HG02884 (cell line): Measurements from ENCODE around the gene LIF.
"Not testable (repeated sequence)": the region's sequence is repeated elsewhere in the genome, so short reads cannot be mapped to it uniquely, and the experiment has no call there.

ENCODE experiments used
- ATAC-seq: cut with Tn5 transposase; IDR thresholded peaks from one replicate; pipeline ENCODE4 v1.9.1; 2021; ENCODE audit warnings: mild to moderate bottlenecking, moderate library complexity; ENCODE audit not compliant: unreplicated experiment

The LIF gene

GRCh38 chr22:30245181-30245984 lies 1.2 kb downstream of the LIF start:
- no peak for ATAC-seq

GRCh38 chr22:30244641-30245040 lies 1.9 kb downstream of the LIF start:
- no peak for ATAC-seq

GRCh38 chr22:30244066-30244465 lies 2.5 kb downstream of the LIF start:
- ATAC-seq = no peak

- ATAC-seq = no peak
Observed at GRCh38 chr22:30243661-30244060, 2.9 kb downstream of the LIF start.

- no peak for ATAC-seq
Observed at GRCh38 chr22:30241576-30242371, 4.8 kb downstream of the LIF start.

- ATAC-seq = no peak
Observed at GRCh38 chr22:30240541-30241417, 5.8 kb downstream of the LIF start.

GRCh38 chr22:30239488-30240405 lies 6.8 kb downstream of the LIF start:
- ATAC-seq = no peak

GRCh38 chr22:30238661-30239487 lies 7.7 kb downstream of the LIF start:
- no peak for ATAC-seq

- no peak for ATAC-seq
Observed at GRCh38 chr22:30238136-30238535, 8.4 kb downstream of the LIF start.

GRCh38 chr22:30236875-30237274 lies 9.7 kb downstream of the LIF start:
- no peak for ATAC-seq

GRCh38 chr22:30235687-30236170 lies 10.8 kb downstream of the LIF start:
- ATAC-seq = no peak

- no peak for ATAC-seq
Observed at GRCh38 chr22:30234786-30235470, 11.6 kb downstream of the LIF start.

- ATAC-seq = not testable (repeated sequence)
Observed at GRCh38 chr22:30234325-30234724, 12.2 kb downstream of the LIF start.

- no peak for ATAC-seq
Observed at GRCh38 chr22:30233582-30233981, 13.0 kb downstream of the LIF start.

- ATAC-seq = no peak
Observed at GRCh38 chr22:30232716-30233218, 13.8 kb downstream of the LIF start.

- no peak for ATAC-seq
Observed at GRCh38 chr22:30230787-30231461, 15.6 kb downstream of the LIF start.

GRCh38 chr22:30230330-30230729 lies 16.2 kb downstream of the LIF start:
- no peak for ATAC-seq
